COR-L47 (cell line): Measurements from ENCODE around the gene PRKRIP1.
"Not testable (repeated sequence)": the region's sequence is repeated elsewhere in the genome, so short reads cannot be mapped to it uniquely, and the experiment has no call there.

Source experiments
- DNase-seq: peaks from one replicate; lab custom pipeline; 2025; lab: John Stamatoyannopoulos, UW

PRKRIP1 gene

DNA sequence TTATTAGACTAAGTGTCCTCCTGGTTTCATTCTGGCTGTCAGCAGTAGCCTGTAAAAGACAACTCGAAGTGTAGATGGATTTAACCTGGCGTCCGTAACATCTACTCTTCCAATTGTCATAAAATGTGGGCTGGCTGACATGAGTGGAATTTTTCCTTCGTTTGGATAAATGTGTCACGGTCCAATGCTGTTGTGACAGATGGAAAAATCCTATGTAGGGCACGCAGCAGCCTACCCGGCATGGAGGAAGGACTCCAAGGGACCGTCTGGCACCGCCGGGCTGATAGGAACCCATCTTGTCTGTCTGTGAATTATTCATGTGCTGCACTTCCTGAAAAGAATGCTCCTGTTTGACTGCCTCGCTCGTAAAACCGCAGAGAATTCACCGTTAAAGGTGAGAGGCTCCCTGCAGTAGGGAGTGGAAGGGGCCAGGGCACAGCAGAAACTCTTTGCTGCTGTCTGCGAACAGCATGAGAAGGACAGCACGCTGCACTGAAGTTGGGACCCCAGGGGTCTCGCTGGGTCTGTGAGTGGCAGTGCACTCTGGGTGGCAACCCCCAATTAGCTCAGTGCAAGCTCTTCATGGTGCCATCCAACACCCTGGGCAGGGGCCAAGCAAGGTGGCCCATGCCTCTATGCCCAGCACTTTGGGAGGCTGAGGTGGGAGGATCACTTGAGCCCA lies 35.6 kb downstream of the PRKRIP1 start:
- no peak for DNase-seq

DNA sequence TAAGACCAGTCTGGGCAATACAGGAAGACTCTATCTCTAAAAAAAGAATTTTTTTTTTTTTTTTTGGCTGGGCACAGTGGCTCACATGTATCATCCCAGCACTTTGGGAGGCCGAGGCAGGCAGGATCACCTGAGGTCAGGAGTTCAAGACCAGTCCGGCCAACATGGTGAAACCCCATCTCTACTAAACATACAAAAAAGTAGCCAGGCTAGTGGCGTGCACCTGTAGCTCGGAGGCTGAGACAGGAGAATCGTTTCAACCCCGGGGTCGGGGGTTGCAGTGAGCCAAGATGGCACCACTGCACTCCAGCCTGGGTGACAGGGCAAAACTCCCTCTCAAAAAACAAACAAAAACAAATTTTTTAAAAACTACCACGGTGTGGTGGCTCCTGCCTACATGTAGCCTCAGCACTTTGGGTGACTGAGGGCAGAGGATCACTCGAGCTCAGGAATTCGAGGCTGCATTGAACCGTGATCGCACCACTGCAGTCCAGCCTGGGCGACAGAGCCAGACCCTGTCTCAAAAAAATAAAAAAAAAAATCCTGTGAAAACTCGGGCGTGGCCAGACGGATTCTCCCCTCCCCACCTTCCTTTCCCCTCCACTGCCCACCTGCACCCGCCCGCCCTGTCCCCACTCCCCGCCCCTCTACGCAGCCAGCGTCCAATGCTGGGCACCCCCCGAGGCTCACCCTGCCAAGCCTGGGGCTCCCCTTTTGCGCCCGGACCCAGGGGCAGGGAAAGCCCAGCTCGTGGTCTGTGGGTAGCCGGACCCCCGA lies 36.5 kb downstream of the PRKRIP1 start:
- DNase-seq: no peak

DNA sequence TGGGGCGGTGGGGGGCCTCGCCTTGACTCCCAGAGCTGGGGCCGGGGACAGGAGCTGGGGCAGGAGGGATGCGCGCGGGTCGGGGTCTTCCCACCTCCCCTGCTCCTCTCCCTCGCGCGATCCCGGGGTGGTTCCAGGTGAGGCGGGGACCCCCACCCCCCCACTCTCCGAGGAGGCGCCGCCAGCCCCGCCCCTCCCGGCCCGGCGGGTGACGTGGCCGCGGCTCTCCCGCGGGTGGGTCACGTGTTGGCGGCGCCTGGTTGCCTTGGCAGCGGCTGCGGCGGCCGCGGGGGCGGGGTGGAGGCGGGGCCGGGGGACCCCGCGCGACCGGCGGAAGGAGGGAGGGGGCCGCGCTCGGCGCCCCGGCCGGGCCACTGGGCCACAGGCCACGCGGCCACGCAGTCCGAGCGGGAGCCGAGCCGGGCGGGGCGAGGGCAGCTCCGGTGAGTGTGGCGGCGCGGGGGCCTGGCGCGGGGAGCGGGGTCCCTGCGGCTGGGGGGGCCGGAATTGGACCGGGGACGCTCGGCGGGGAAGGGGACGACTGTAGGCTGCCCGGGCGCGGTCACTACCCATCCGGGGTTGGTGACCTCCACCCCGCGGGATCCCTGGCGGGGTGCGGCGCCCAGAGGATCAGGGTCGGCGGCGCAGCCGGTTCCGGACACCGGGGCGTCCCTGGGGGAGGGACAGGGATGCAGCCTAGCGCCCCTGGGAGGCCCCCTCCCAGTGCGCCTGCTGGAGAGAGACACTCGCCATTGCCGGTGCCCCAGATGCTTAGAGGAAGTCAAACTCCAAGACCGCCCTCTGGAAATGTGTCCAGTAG lies 37.3 kb downstream of the PRKRIP1 start, which contains the start of gene ORAI2:
Gene ORAI2, plus strand, starts transcription at position 357 of the 820 bp plus-strand sequence. CDS start 5,382 bp downstream, outside the sequence.
- peak; percentile 62 for DNase-seq

DNA sequence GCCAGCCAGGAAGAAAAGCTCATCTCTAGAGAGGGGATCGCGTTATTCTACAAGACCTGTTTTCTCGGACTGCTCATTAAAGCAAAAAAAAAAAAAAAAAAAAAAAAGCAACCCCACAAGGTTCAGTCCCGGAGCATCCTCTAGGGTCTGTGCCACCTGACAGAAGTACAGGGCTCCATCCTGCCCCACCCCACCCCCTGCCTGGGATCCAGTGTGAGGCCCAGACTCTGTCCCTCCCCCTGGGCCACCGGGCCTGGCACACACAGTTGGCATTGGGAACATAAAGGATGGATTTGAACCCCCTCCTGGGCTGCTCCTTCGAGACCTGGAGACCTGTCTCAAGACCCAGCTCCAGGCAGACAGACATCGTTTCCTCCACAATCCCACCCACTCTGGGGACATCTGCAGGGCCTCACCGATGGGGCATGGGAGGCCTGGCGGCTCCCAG lies 37.9 kb downstream of the PRKRIP1 start:
- peak; percentile 12 for DNase-seq

DNA sequence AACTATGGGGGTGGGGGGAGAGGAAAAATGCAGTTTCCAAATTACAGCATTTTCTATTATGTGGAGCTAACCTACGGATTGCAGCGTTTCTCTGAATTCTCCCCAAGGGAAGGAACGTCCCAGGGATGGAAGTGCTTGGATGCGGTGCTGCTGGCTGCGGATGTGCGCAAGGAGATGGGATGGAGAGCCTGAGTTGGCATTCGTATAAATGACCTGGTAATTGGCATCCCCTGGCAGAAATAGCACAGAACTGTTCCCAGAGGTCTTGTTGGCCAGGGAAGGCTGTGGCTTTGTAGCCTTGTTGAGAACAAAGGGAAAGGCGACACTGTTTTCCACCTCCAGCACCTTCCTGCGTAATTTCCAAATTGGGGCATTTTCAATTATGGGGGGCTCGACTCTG lies 40.0 kb downstream of the PRKRIP1 start:
- DNase-seq: no peak

DNA sequence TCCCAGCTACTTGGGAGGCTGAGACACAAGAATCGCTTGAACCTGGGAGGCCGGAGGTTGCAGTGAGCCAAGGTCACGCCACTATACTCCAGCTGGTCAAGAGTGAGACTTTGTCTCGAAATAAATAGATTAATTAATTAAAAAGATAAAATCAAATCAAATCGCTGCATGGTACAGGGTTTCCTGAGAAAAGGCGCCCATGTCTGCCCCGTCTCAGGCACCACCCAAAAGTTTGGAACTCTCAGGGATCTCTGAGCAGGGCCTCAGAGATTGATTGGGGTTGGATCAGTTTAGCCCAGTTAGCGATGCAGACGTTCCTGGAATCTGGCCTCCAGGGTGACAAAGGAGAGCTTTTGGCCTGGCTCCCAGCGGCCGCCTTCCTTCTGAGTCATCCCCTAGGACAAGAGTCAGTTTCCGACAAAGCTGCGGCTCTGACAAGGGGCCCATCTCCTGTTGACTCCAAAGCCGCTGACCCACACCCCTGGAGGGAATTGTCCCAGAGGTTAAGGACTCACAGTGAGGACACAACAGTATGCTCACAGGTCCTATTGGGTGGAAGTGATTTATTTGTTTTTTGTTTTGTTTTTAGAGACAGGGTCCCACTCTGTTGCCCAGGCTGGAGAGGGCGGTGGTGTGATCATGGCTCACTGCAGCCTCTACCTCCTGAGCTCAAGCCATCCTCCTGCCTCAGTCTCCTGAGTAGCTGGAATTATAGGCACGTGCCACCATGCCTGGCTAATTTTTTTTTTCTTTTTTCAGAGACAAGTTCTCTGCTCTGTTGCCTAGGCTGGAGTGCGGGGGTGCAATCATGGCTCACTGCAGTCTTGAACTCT lies 44.0 kb downstream of the PRKRIP1 start:
- DNase-seq: no peak

DNA sequence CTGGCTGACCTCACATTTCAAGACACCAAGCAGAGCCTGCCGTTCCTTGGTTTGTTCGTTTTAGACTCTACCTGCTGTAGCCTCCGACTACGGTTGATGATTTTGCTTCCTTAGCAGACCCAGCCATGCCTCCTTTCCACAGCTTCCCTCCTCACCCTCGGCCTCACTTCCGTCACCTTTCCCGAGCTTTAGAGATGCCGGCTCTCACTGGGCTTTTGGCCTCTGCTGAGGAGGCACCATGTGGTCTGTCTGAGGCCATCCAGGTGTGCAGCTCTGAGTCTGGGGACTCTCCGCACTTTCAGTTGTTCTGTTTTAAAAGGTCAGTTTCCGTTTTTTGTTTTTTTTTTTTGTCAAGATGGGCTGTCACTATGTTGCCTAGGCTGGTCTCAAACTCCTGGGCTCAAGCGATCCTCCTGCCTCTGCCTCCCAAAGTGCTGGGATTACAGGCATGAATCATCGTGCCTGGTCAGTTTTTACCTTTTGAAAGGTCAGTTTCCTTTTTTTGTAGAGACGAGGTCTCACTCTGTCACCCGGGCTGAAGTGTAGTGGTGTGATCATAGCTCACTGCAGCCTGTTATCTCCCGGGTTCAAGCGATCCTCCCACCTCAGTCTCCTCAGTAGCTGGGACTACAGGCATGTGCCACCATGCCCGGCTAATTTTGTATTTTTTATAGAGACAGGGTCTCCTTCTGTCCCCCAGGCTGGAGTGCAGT lies 49.0 kb downstream of the PRKRIP1 start:
- no peak for DNase-seq

DNA sequence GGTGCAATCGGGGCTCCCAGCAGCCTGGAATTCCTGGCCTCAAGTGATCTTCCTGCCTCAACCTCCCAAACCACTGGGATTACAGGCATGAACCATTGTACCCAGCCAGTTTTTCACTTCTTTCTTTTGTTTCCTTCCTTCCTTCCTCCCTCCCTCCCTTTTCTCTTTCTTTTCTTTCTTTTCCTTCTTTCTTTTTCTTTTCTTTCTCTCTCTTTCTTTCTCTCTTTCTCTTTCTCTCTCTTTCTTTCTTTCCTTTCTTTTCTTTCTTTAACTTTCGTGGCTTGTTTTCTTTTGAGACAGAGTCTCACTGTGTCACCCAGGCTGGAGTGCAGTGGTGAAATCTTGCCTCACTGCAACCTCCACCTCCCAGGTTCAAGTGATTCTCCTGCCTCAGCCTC lies 49.5 kb downstream of the PRKRIP1 start:
- no peak for DNase-seq

DNA sequence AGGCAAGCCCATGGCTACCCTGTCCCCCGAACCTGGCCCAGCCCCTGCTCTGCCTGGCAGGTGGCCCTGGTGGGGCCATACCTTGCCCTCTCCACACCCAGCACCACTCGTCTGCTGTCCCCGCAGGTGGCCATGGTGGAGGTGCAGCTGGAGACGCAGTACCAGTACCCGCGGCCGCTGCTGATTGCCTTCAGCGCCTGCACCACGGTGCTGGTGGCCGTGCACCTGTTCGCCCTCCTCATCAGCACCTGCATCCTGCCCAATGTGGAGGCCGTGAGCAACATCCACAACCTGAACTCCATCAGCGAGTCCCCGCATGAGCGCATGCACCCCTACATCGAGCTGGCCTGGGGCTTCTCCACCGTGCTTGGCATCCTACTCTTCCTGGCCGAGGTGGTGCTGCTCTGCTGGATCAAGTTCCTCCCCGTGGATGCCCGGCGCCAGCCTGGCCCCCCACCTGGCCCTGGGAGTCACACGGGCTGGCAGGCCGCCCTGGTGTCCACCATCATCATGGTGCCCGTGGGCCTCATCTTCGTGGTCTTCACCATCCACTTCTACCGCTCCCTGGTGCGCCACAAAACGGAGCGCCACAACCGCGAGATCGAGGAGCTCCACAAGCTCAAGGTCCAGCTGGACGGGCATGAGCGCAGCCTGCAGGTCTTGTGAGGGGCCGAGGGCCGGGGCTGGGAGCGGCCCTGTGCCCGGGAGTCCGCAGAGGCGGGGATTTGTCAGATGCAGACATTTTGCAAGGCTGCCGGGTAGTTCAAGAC lies 50.4 kb downstream of the PRKRIP1 start:
- no peak for DNase-seq

DNA sequence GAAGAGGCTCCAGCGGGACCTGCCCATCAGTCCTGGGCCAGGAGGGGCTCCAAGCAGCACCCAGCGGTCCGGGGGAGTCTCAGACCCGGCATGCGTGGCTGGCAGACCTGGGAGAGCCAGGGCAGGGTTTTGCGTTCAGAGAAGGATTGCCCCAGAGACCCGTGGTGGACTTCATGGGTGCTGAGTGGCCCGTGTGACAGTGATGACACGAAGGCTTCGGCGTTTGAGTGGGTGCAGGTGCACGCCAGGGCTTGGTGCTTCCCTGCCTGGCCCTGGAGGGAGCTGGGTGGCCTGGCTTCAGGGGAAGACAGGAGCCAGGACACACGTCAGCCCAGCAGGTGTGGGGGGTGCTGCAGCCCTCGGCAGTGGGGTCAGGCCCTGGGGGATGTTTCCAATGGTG lies 51.1 kb downstream of the PRKRIP1 start:
- no peak for DNase-seq

DNA sequence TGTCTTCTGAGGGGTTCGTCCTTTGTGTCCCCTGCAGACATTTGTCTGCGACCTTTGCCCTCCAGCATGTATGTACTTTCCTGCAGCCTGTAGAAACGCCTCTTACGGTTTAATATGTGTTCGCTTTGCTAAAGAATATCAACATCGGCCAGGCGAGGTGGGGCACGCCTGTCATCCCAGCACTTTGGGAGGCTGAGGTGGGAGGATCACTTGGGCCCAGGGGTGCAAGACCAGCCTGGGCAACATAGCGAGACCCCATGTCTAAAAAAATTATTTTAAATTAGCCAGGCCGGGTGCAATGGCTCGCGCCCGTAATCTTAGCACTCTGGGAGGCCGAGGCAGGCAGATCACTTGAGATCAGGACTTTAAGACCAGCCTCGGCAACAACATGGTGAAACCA lies 53.0 kb downstream of the PRKRIP1 start:
- DNase-seq: no peak

DNA sequence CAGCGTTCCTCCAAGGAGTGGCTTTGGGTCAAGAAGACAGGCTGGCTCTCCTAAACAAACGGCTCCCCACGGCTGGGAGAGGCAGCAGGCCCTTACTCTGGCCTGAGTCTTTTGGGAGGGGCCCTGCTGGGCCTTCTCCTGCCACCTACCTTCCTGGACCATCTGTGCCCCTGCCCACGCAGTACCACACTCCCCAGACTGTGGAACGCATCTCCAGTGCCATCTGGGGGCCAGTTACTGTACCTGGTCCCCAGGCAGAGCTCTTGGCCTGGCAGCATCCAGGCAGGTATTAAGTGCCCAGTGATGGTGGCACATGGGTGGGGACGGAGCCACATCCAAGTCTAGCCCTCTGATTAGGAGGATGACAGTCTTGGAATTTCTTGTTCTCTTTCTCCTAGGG lies 54.1 kb downstream of the PRKRIP1 start:
- peak; percentile 14 for DNase-seq

DNA sequence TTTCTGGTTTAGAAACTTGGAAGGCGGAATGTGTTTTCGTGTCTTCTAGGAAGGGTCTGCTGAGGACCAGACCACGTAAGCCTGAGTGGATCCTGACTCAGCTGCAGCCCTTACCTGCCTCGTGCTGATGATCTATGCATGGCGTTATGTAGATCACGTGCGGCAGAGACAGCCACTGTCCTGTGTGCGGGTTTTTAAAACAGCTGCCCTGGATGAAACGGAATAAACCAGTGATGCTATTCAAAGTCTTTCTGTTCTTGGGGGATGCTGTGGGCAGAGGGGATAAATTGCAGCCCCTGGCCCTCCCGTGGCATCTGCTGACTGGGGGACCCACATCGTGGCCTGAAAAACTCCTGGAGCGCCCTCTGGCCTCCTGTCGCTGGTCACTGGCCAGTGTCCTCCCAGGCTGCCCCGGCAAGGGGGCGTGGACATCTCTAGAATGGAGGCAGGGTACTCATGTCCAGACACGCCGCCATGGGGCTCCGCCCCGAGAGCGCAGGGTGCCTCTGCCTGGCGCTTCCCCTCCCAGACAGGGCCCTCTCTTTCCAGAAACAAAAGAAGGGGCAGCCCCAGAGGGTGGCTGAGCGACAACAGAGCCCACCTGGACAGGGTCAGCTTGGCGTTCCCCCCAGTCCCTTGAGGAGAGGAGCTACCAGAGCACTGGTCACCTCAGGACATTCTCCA lies 55.4 kb downstream of the PRKRIP1 start:
- DNase-seq: peak; percentile 63

DNA sequence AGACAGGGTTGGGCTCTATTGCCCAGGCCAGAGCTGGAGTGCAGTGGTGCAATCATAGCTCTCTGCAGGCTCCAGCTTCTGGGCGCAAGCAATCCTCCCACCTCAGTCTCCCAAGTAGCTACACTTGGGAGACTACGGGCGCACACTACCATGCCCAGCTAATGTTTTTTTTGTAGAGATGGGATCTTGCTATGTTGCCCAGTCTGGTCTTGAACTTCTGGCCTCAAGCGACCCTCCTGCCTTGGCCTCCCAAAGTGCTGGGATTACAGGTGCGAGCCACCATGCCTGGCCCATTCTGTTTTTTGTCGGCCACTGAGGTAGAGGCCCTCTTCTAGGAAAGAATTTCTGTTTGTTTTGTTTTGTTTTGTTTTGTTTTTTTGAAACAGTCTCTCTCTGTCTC lies 56.3 kb downstream of the PRKRIP1 start:
- DNase-seq: no peak

DNA sequence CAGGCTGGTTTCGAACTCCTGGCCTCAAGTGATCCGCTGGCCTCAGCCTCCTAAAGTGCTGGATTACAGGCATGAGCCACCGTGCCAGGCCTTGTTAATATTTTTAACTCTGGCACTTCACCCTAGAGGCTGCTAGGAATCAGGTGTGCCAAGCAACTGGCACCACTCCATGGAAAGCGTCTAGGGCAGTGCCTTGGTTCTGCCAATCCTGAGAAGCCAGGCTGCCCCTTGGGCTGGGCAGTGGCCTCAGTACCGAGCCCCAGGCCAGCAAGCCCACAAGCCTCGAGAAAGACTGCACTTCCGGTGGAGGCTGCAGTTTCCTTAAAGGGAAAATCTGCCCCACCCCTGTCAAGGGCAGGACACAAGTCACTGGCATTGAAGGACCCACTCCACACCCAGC lies 57.2 kb downstream of the PRKRIP1 start:
- DNase-seq: no peak

DNA sequence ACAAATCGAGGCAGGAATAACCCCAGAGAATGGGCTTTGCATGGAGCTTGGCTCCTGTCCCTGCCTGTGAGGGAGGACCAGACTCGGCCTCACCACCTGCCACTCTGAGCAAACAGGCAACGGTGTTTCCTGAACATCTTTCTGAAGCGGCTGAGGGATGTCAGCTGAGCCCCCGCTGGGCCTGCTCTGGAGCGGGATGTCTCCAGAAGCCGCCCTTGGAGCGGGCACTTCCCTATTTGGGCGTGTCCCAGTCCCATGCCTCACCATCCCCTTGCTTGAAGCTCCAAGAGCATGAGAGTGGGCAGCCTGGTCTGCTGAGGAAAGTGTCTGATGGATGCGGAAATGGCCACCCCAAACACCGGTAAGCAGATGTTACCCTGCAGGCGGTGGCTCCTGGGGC lies 58.3 kb downstream of the PRKRIP1 start:
- DNase-seq: no peak

DNA sequence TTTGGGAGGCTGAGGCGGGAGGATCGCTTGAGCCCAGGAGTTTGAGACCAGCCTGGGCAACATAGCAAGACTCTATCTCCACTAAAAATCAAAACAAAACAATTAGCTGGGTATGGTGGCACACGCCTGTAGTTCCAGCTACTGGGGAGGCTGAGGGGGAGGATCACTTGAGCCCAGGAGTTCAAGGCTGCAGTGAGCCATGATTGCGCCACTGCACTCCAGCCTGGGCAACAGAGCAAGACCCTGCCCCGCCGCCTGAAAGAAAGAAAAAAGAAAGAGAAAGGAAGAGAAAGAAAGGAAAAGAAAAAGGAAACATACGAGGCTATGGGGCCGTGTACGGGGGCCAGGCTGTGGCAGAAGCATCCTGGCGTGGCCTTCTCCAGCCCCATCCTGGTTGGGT lies 58.8 kb downstream of the PRKRIP1 start:
- DNase-seq: not testable (repeated sequence)

DNA sequence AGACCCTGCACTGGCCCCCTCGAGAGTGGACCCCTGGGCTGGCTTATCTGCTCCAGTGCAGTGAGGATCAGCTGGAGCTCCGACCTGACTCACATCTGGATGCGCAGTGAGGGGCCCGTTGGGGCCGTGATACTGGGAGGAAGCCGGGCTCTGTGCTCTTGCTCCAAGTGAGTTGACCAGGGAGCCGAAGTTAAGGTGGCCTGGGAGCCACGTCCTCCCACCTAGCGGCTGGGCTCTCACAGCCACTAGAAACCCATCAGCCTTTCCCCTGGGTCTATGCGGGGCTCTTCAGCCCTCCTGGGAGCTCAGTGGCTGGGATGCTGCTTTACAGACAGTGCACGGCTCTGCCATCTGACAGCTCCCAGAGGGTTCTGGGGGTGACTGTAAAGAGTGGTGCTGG lies 59.4 kb downstream of the PRKRIP1 start:
- DNase-seq: no peak

DNA sequence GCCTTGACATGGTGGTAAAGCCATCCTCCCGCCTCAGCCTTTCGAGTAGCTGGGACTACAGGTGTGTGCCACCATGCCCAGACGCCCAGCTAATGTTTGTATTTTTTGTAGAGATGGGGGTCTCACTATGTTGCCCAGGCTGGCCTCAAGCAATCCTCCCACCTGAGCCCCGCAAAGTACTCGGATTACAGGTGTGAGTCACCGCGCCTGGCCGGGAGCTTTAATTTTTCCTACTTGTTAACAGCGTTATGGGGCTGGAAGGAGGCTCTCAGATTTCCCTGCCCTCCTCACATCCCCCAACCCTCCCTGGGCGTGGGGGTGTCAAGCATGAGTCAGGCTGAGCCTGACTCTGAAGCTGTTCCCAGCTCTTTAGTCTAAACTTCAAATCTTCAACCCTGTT lies 60.2 kb downstream of the PRKRIP1 start:
- no peak for DNase-seq
